Adipose tissue (tissue), 3 donors: ENCODE data around the gene CCNI. TPM values are rescaled to one million over a fixed set of nuclear protein-coding genes. Genes with fewer than 3 reads are reported as not detected.
"Not testable (repeated sequence)": the region's sequence is repeated elsewhere in the genome, so short reads cannot be mapped to it uniquely, and the experiment has no call there.

Experiments
- H3K27ac ChIP-seq: one replicate; pipeline ENCODE4 v1.5.1; 2013; ENCODE audit warnings: low read depth, low read length
- WGBS, 3 donors: extraction: QIAGEN DNeasy Blood & Tissue Kit; methylation state at CpG; one replicate each; pipeline ENCODE4 v1.1.7; 2013; 5-methylcytosine and 5-hydroxymethylcytosine counted together
- polyA plus RNA-seq, 3 donors: library from polyadenylated mRNA; stranded (reverse); fragments of 200-250 nt; gene quantifications; one replicate each; pipeline ENCODE4 v1.2.3, GENCODE V29; 2013
- donor health status: healthy with polysubstance abuse.
- donor health status: Bipolar disorder and iron deficiency.
- donor health status: healthy.

CCNI gene
- polyA plus RNA-seq, 3 donors, result 101 to 282 (median 117) TPM

DNA sequence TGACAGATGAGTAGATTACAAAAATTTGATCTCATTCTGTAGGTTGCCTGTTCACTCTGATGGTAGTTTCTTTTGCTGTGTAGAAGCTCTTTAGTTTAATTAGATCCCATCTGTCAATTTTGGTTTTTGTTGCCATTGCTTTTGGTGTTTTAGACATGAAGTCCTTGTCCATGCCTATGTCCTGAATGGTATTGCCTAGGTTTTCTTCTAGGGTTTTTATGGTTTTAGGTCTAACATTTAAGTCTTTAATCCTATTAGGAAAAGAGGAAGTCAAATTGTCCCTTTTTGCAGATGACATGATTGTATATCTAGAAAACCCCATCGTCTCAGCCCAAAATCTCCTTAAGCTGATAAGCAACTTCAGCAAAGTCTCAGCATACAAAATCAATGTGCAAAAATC lies 11.2 kb upstream of the CCNI start:
- not testable (repeated sequence) for H3K27ac ChIP-seq

DNA sequence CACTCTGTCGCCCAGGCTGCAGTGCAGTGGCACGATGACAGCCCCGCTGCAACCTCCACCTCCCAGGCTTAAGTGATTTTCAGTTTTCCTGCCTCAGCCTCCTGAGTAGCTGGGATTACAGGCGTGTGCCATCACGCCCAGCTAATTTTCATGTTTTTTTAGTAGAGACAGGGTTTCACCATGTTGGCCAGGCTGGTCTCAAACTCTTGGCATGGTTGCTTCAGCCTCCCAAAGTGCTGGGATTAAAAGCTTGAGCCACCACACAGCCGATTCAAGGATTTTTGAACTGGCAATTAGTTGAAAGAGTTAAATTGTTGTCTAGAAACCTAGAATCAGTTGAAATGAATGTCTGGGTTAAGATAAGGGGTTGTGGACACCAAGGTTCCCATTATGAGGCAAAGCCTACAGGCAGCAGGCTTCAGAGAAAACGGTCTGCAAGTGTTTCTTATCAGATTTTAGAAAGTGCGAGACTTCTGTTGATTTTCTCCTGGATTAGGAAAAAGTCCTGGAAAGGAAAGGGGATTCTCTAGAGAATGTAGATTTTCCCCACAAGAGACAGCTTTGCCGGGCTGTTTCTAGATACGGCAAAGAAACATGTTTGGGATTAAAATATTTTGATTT lies 8.3 kb upstream of the CCNI start:
- no peak overlapping the region for H3K27ac ChIP-seq
- WGBS, 3 donors, result 76 to 90% (median 84%) methylated on average over 10 of the region's 10 CpGs

More for the DNA sequence above, 11.2 kb upstream of the CCNI start:
- WGBS, 3 donors, result 88% methylated on average over 1 of the region's 1 CpG

DNA sequence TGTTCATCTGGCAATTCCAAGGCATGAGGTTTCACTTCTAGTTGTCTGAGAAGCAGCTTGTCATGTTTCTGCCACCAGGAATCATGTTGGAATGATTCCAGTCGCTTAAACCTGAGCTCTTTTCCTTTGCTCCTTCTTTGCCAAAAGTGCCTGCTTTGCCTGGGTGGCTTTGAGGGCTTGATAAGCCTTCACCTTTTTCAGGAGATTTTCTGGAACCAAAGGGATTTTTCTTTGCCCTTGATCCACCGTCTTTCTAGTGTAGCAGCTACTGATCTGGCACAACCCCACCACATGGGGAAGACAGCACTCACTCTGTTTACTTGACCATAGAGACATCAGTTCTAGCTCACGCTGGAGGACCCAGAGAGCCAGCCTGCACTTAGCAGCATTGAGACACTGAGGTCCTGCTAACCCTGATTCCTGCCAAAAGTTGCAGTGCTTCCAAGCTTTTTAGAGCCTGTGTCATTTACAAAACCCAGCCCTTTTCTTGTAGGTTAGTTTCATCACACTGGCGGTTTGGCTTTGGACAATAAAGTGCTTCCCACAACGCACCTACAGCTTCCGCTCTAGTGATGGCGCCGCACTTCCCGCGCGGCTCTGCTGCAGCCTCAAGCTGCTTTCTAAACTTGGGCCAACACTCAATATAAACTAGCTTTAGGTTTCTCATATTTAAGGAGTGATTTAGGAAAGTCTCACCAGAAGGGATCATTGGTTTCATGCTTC lies 7.3 kb upstream of the CCNI start:
- no peak overlapping the region for H3K27ac ChIP-seq
- 81 to 88% (median 86%) methylated on average over 11 of the region's 11 CpGs for WGBS, 3 donors

DNA sequence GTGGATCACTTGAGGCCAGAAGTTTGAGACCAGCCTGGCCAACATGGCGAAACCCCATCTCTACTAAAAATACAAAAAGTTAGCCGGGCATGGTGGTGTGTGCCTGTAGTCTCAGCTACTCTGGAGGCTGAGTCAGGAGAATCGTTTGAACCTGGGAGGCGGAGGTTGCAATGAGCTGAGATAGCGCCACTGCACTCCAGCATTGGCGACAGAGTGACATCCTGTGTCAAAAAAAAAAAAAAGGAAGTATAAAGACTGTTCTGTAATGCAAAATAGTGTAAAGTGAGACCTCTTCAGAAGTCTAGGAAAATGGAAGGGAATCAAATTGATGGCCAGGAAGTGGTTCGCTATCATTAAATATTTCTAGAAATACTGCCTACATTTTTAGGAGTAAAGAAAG lies 5.0 kb upstream of the CCNI start:
- 59 to 86% (median 74%) methylated on average over 7 of the region's 7 CpGs for WGBS, 3 donors
- H3K27ac ChIP-seq, result not testable (repeated sequence)

GRCh38 chr4:77079281-77079680 lies 3.5 kb upstream of the CCNI start:
- WGBS, 3 donors, result 81 to 94% (median 93%) methylated on average over 5 of the region's 5 CpGs
- no peak overlapping the region for H3K27ac ChIP-seq

DNA sequence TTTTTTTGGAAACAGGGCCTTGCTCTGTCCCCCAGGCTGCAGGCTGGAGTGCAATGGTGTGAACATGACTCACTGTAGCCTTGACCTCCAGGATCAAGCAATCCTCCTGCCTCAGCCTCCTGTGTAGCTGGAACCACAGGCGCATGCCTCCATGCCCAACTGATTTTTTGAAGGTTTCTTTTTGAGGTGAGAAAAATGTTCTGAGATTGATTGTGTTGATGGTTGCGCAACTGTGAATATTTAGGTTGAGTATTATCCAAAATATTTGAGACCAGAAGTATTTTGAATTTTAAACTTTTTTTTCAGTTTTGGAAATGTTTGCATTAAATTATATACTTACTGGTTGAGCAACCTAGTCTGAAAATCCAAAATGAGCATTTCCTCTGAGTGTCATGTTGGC lies 2.6 kb upstream of the CCNI start:
- H3K27ac ChIP-seq, result no peak overlapping the region
- 97 to 100% (median 98%) methylated on average over 2 of the region's 2 CpGs for WGBS, 3 donors

DNA sequence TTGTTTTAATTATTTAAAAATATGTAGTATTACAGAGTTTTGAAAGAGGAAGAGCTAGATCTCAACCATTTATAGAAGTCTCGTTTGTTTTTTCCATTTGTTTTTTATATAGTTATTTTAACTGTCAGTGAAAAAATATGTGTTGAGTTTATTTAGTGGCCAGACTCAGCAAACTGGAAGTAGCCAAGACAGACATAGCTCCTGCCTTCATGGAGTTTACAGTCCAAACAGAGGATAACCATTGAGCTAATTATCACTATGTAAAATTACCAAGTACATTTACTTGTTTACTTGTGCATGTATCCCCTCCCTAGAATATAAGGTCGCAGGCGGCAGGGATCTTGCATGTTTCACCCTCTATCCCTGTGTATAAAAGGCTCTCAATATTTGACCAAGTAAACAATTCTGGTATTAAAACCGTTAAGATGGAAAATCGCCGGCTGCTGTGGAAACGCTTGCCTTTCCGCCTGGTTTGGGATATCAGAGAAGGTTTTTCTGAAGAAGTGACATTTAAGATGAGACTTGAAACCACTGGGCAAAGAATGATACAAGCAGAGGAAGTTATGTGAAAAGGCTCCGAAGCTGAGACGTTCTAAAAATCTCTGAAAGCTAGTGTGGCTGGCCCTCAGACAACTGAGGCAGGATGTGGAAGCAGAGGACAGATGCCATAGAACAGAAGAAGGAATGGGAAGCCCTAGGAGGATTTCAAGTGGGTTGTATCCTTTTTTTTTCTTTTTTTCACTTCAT lies 1.3 kb upstream of the CCNI start:
- WGBS, 3 donors, result 79 to 80% (median 79%) methylated on average over 10 of the region's 10 CpGs
- no peak overlapping the region for H3K27ac ChIP-seq

- WGBS, 3 donors, result 0 to 1% (median 0%) methylated on average over 56 to 89 of the region's 89 CpGs
- peak overlapping the region; percentile 85 for H3K27ac ChIP-seq
Observed at GRCh38 chr4:77074981-77075855, 571 bp downstream of the CCNI start.

DNA sequence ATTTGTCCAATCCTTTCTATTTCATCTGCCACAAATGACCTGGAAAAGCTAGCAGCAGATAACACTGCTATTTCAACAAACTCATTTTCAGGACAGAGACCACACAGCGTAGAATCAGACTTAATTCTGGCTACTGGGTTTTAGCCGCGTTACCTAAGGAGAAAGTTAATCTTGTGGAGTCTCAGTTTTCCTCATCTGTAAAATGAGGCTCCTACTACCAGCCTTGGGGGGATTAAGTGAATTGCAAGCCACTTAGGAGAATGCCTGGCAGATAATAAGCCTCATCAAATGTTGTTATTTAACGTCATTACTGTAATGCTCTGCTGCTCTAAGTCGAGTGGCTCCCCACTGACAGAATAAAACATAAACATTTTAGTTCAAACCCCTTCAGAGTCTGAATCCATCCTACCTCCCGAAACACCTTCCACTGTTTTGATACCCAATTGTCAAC lies 1.4 kb downstream of the CCNI start:
- no peak overlapping the region for H3K27ac ChIP-seq
- 2 to 7% (median 3%) methylated on average over 6 of the region's 6 CpGs for WGBS, 3 donors

GRCh38 chr4:77073981-77074380 lies 1.8 kb downstream of the CCNI start:
- H3K27ac ChIP-seq, result no peak overlapping the region
- WGBS, 3 donors, result 3 to 4% (median 4%) methylated on average over 5 of the region's 5 CpGs

DNA sequence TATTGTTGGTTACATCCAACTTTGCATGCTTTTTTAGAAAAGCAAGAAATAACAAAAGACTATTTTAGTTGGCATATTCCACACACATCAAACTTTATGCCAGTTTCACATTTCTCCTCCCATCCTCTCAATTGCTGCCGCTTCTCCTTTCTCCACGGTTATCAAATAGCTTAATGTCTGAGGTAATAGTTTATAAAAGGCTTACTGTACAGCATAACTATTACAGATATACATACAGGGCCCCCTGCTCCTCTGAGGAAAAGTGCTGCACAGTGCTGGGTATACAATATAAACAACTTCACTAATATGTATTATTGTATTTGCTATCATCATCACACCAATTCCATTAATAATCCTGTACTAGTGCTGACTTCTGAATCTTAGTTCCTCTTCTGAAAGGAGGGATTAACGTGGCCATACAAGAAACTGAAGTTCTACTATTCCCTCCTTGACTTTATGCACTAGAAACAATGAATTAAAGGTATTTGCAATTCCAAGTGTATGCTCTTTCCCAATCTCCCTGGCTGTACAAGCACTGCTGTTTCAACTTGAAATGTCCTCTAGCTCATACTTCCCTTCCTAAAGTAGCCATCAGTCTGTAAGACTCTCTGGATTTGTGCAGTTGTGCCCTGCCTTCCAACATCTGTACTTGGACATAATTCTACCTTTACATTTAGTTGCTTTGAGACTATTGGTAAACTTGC lies 2.5 kb downstream of the CCNI start:
- WGBS, 3 donors, result 4 to 14% (median 5%) methylated on average over 3 of the region's 3 CpGs

GRCh38 chr4:77072195-77072753 lies 3.5 kb downstream of the CCNI start:
- WGBS, 3 donors, result 36 to 71% (median 66%) methylated on average over 5 of the region's 5 CpGs
- no peak overlapping the region for H3K27ac ChIP-seq

More for the DNA sequence above, 2.5 kb downstream of the CCNI start:
- no peak overlapping the region for H3K27ac ChIP-seq

DNA sequence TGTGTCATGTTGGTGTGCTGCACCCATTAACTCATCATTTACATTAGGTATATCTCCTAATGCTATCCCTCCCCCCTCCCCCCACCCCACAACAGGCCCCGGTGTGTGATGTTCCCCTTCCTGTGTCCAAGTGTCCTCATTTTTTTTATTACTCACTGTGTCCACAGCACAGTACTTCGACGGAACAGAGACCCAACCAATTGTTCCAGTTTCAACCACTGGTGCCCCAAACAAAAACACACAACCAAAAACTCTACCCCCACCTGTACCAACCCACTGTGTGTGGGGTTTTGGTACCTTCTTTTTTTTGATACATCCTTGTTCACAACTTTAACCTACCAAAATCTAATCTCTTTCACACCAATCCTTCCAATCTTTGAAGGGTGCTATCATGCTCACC lies 6.3 kb downstream of the CCNI start:
- WGBS, 3 donors, result 57 to 77% (median 58%) methylated on average over 3 of the region's 3 CpGs
- H3K27ac ChIP-seq, result not testable (repeated sequence)

DNA sequence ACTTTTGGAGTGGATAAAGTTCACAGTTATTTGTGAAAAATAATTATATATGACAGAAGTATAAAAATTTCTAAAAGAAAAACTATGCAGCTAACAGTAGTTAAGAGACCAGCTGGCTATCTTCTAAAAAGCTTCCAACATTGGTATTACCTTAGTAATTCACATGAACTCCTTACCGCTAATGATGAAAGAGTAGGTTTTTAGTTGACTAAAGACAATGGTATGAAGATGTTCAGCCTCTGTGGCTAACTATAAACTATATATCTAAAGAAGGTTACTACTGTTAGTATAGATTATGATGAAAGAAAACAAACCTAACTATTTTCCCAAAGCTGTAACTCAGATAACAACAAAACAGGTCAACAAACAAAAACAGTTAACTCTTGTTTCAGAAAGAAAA lies 10.4 kb downstream of the CCNI start:
- 96 to 98% (median 97%) methylated on average over 1 of the region's 1 CpG for WGBS, 3 donors
- H3K27ac ChIP-seq, result no peak overlapping the region

GRCh38 chr4:77062856-77063255 lies 12.9 kb downstream of the CCNI start:
- no peak overlapping the region for H3K27ac ChIP-seq

- H3K27ac ChIP-seq, result no peak overlapping the region
- WGBS, 3 donors, result 73 to 84% (median 84%) methylated on average over 3 of the region's 3 CpGs
Observed at GRCh38 chr4:77052352-77052751, 23.4 kb downstream of the CCNI start.

DNA sequence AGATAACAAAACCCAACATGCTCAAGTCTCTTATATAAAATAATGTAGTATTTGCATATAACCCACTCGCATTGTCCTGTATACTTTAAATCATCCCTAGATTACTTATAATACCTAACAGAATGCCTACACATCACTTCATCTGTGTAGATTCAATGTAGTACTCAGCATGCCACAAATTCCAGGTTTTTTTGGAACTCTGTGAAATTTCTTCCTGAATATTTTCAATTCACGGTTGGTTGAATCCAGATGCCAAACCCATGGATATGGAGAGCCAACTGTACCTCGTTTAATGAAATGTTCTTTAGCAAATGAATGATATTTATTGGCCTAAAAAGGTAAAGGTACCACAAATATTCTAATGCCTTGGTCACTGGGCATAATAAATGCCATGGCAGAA lies 24.8 kb downstream of the CCNI start:
- WGBS, 3 donors, result 88 to 91% (median 88%) methylated on average over 3 of the region's 3 CpGs

GRCh38 chr4:77047037-77047436 lies 28.8 kb downstream of the CCNI start:
- H3K27ac ChIP-seq, result no peak overlapping the region

More for the DNA sequence above, 24.8 kb downstream of the CCNI start:
- H3K27ac ChIP-seq, result no peak overlapping the region
